ENCODE results near the gene ITGA2B. TPM values are rescaled to one million over a fixed set of nuclear protein-coding genes. Genes with fewer than 3 reads are reported as not detected.
"Not testable (repeated sequence)": the region's sequence is repeated elsewhere in the genome, so short reads cannot be mapped to it uniquely, and the experiment has no call there.

Gene ITGA2B
- total and polyA plus RNA-seq, 2 of the 13 experiments (the other 11 are each of a cell fraction or from before 2014, with no cell fraction given), result 0.38 to 1.1 TPM

DNA sequence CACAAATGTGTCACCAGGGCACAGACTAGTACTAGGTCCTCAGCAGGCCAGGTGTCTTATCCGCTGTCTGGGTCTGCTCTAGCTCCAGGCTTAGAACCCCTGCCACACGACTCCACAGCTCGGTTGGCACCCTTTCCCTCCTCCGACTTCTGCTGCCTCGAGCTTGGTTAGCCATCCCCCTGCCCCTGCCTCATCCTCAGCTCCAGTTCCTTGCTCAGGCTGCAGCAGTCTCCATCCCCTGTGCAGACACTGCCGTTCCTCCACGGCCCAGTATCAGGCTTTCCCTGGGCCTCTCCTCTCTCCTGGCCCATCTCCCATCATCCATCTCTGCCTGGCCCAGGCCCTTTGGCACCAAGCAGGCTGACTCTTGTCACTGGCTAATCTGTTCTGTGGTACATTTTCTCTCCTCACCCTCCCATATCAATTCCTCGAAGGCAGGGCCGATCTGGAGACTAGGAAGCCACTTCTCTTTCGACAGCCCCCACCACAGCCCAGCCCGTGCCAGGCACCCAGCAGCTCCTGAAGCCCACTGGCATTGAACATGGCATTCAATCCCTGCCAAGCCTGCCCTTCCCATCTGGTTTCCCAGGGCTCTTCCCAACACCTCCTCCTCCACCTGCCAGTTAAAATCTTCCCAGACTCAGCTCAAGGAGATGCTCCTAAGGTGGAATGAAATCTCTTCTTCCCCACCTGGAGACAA lies 45.8 kb downstream of the ITGA2B start:
- no peaks in the 10 kb centered on the region for H3K9me3 ChIP-seq (ENCODE audit: low read length)
- CTCF ChIA-PET (ENCODE audit: low intra/inter-chr PET ratio, low total read pairs), result no interaction called here
- ATAC-seq, result no peak
- no peaks in the 10 kb centered on the region for H4K20me1 ChIP-seq (ENCODE audit: insufficient read depth, low read length)
- H3K4me2 ChIP-seq (ENCODE audit: low read depth, low read length), result peak overlapping the region; percentile 96; the same call in 1 of the 2 replicates
- TF ChIP-seq ZNF143 (CRISPR knock-in tag; IDR thresholded peaks at IDR 0.05) (no peak), NFATC3 (CRISPR knock-in tag; IDR thresholded peaks at IDR 0.05) (no peak), MTF1 (CRISPR knock-in tag; IDR thresholded peaks at IDR 0.05) (no peak), ZNF510 (CRISPR knock-in tag; IDR thresholded peaks at IDR 0.05; ENCODE audit: low read depth) (no peak), ZBTB7A (CRISPR knock-in tag; IDR thresholded peaks at IDR 0.05) (no peak), JUNB (CRISPR knock-in tag; IDR thresholded peaks at IDR 0.05; ENCODE audit: borderline replicate concordance) (0 out of 2 replicates have a peak, but pooled peaks have one; percentile 26), MIXL1 (CRISPR knock-in tag; IDR thresholded peaks at IDR 0.05) (no peak), ONECUT2 (CRISPR knock-in tag; IDR thresholded peaks at IDR 0.05) (no peak)
- TF ChIP-seq, protein P1, sequence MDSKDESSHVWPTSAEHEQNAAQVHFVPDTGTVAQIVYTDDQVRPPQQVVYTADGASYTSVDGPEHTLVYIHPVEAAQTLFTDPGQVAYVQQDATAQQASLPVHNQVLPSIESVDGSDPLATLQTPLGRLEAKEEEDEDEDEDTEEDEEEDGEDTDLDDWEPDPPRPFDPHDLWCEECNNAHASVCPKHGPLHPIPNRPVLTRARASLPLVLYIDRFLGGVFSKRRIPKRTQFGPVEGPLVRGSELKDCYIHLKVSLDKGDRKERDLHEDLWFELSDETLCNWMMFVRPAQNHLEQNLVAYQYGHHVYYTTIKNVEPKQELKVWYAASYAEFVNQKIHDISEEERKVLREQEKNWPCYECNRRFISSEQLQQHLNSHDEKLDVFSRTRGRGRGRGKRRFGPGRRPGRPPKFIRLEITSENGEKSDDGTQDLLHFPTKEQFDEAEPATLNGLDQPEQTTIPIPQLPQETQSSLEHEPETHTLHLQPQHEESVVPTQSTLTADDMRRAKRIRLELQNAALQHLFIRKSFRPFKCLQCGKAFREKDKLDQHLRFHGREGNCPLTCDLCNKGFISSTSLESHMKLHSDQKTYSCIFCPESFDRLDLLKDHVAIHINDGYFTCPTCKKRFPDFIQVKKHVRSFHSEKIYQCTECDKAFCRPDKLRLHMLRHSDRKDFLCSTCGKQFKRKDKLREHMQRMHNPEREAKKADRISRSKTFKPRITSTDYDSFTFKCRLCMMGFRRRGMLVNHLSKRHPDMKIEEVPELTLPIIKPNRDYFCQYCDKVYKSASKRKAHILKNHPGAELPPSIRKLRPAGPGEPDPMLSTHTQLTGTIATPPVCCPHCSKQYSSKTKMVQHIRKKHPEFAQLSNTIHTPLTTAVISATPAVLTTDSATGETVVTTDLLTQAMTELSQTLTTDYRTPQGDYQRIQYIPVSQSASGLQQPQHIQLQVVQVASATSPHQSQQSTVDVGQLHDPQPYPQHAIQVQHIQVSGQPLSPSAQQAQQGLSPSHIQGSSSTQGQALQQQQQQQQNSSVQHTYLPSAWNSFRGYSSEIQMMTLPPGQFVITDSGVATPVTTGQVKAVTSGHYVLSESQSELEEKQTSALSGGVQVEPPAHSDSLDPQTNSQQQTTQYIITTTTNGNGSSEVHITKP (CRISPR knock-in tag; IDR thresholded peaks at IDR 0.05; ENCODE audit: low read depth), result no peak
- TF ChIP-seq, protein P2, sequence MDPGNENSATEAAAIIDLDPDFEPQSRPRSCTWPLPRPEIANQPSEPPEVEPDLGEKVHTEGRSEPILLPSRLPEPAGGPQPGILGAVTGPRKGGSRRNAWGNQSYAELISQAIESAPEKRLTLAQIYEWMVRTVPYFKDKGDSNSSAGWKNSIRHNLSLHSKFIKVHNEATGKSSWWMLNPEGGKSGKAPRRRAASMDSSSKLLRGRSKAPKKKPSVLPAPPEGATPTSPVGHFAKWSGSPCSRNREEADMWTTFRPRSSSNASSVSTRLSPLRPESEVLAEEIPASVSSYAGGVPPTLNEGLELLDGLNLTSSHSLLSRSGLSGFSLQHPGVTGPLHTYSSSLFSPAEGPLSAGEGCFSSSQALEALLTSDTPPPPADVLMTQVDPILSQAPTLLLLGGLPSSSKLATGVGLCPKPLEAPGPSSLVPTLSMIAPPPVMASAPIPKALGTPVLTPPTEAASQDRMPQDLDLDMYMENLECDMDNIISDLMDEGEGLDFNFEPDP (CRISPR knock-in tag; conservative IDR thresholded peaks at IDR 0.05), result 0 out of 2 replicates have a peak, but pooled peaks have one; percentile 41
- peaks cover 25% of the 10 kb centered on the region for H3K4me1 ChIP-seq (ENCODE audit: insufficient read depth, low read length)
- H3K27ac ChIP-seq (ENCODE audit: extremely low read length, insufficient read depth, low read length), result no peak overlapping the region
- no peak for FAIRE-seq
- 42% methylated on average over 11 of the region's 11 CpGs for WGBS (ENCODE audit: low lambda C conversion rate)
- peaks cover 0 to 10% of the 10 kb centered on the region in 2 experiments; a peak in 1 of 5 replicates for H3K27me3 ChIP-seq (ENCODE audit: control insufficient read depth in 1 of 2, insufficient read depth in 2 of 2, low read length in 2 of 2)
- H3K79me2 ChIP-seq (ENCODE audit: insufficient read depth, low read length), result peaks cover 4% of the 10 kb centered on the region
- no peak for DNase-seq (ENCODE audit: low spot score)
- H3K4me3 ChIP-seq (replicated peaks in 1 of 3; ENCODE audit: insufficient read depth in 1 of 3, low read depth in 2 of 3, low read length in 3 of 3), result no peak overlapping the region
- no peak overlapping the region for H3K9ac ChIP-seq (ENCODE audit: insufficient read depth, low read depth, low read length)
- in situ Hi-C loops (cut with HindIII; ENCODE audit: extremely low pct_ligation_motif_present, low pct_unique_long_range_greater_than_20kb), result no loop called here
- H2AFZ ChIP-seq (ENCODE audit: low read length), result no peak overlapping the region
- no TSS peak for BruUV-seq (replicated peaks)
- H3K36me3 ChIP-seq (replicated peaks in 1 of 2; ENCODE audit: control insufficient read depth in 1 of 2, insufficient read depth in 2 of 2, low read length in 2 of 2), result no peaks in the 10 kb centered on the region
- POLR2A ChIA-PET, result interaction anchor here (2.1 to 2.9 kb wide), 4 partner anchors 11 to 123 kb away, joined by 5 to 24 read pairs (median 14); no protein-coding TSS in a partner anchor
- intact Hi-C loops (cut with micrococcal nuclease; ENCODE audit: unreplicated experiment), result loop anchor here (2.0 kb wide), 1 partner anchor 17 kb away; no protein-coding TSS in a partner anchor

DNA sequence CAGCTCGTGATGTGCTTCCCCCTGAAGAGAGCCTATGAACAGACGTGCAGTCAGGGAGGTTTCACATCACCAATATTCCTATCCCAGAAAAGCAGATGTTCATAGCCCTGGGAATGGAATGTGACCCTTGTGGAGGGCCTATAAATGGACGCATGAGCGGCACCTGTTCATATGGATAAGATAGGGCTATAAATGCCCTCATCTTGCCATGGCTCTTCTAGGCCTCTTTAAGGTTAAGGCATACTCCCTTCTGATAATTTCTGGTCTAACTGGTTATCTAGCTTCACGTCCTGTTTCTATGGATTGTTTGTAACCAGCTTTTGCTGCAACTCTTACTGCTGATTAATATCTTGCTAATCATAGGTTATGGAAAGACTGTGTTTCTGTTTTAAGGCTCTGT lies 48.9 kb downstream of the ITGA2B start:
- H3K9ac ChIP-seq (ENCODE audit: insufficient read depth, low read depth, low read length); POLR2A ChIA-PET; H3K79me2 ChIP-seq (ENCODE audit: insufficient read depth, low read length); H3K4me2 ChIP-seq (ENCODE audit: low read depth, low read length); H3K9me3 ChIP-seq (ENCODE audit: low read length); H3K27ac ChIP-seq (ENCODE audit: extremely low read length, insufficient read depth, low read length); in situ Hi-C loops (cut with HindIII; ENCODE audit: extremely low pct_ligation_motif_present, low pct_unique_long_range_greater_than_20kb); H3K4me3 ChIP-seq (replicated peaks in 1 of 3; ENCODE audit: insufficient read depth in 1 of 3, low read depth in 2 of 3, low read length in 3 of 3); H2AFZ ChIP-seq (ENCODE audit: low read length); H3K36me3 ChIP-seq (replicated peaks in 1 of 2; ENCODE audit: control insufficient read depth in 1 of 2, insufficient read depth in 2 of 2, low read length in 2 of 2); CTCF ChIA-PET (ENCODE audit: low intra/inter-chr PET ratio, low total read pairs); intact Hi-C loops (cut with micrococcal nuclease; ENCODE audit: unreplicated experiment); FAIRE-seq; H4K20me1 ChIP-seq (ENCODE audit: insufficient read depth, low read length); BruUV-seq (replicated peaks); ATAC-seq; DNase-seq (ENCODE audit: low spot score): not testable (repeated sequence)
- WGBS (ENCODE audit: low lambda C conversion rate), result 25% methylated on average over 5 of the region's 5 CpGs
- peaks cover 21% of the 10 kb centered on the region for H3K4me1 ChIP-seq (ENCODE audit: insufficient read depth, low read length)
- H3K27me3 ChIP-seq (ENCODE audit: control insufficient read depth in 1 of 2, insufficient read depth in 2 of 2, low read length in 2 of 2), result peaks cover 2 to 25% of the 10 kb centered on the region in 2 experiments; a peak in 4 of 5 replicates
